Activated naive CD4-positive, alpha-beta T cell treated with anti-CD3 and anti-CD28 coated beads for 36 hours (primary cell): Measurements from ENCODE around the gene ZNF804B. TPM values are rescaled to one million over a fixed set of nuclear protein-coding genes. Genes with fewer than 3 reads are reported as not detected.

Source experiments
- CTCF ChIA-PET: fragments of 350-600 bp; sonication (Branson Sonifier 250); formaldehyde crosslinking; loops from one replicate; lab custom pipeline; 2021; ENCODE audit warnings: antibody characterized with exemption; lab: Charles Lee
- DNase-seq: peaks from one replicate; pipeline ENCODE4 v3.0.0-alpha.2; 2020
- H3K27ac Mint-ChIP-seq: one replicate; pipeline ENCODE4 v1.8.0; 2021; ENCODE audit warnings: mild to moderate bottlenecking, mixed read lengths
- H3K27me3 Mint-ChIP-seq: one replicate; pipeline ENCODE4 v1.8.0; 2021; ENCODE audit warnings: low read depth, mixed read lengths
- H3K36me3 Mint-ChIP-seq: one replicate; pipeline ENCODE4 v1.8.0; 2021; ENCODE audit warnings: low read depth, mixed read lengths
- H3K4me1 Mint-ChIP-seq: one replicate; pipeline ENCODE4 v1.8.0; 2021; ENCODE audit warnings: low read depth, mixed read lengths
- H3K4me3 Mint-ChIP-seq: one replicate; pipeline ENCODE4 v1.8.0; 2021; ENCODE audit warnings: mild to moderate bottlenecking, moderate library complexity, mixed read lengths
- H3K9me3 Mint-ChIP-seq: one replicate; pipeline ENCODE4 v1.8.0; 2021; ENCODE audit warnings: mixed read lengths
- intact Hi-C: fragments of 100-400 bp; cut with micrococcal nuclease; formaldehyde crosslinking; loops from one replicate; pipeline ENCODE4 v1.15.1; 2023
- total RNA-seq, 2 experiments: library from RNA; stranded (reverse); gene quantifications; one replicate each; pipeline ENCODE4 v1.2.3, GENCODE V29; 2021

ZNF804B gene
- total RNA-seq, 2 experiments from 2014 or later, result not detected

DNA sequence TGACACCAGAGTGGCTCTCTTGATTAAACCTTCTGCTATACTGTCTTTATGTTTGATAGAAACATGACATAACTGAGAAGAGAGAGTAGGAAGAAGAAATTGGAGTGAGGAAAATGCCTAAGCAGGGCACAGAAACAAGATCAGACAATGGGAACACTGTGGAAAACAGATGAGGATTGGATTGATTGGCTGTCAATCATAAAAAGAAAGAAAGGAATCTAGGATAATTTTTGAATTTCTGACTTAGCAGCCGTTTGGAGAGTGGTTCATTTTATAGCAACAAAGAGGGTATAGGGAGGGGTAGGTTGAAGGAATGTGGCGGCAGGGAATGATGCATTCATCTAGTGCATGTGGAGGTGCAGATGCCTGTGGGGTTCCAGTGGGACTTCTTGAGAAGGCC lies 28.3 kb downstream of the ZNF804B start:
- H3K9me3 Mint-ChIP-seq, result no peaks in the 10 kb centered on the region
- no peak overlapping the region for H3K27ac Mint-ChIP-seq
- H3K36me3 Mint-ChIP-seq, result no peaks in the 10 kb centered on the region
- intact Hi-C loops, result loop anchor here (5.0 to 10.0 kb wide), 2 partner anchors 1327 to 1640 kb away; no protein-coding TSS in a partner anchor
- no peaks in the 10 kb centered on the region for H3K4me1 Mint-ChIP-seq
- CTCF ChIA-PET, result no interaction called here
- H3K4me3 Mint-ChIP-seq, result no peak overlapping the region
- peaks cover 3% of the 10 kb centered on the region for H3K27me3 Mint-ChIP-seq
- no peak for DNase-seq

- H3K4me1 Mint-ChIP-seq, result no peaks in the 10 kb centered on the region
- CTCF ChIA-PET, result interaction anchor here (2.0 kb wide), 1 partner anchor 833 kb away, joined by 14 read pairs; no protein-coding TSS in a partner anchor
- no peaks in the 10 kb centered on the region for H3K36me3 Mint-ChIP-seq
- no peaks in the 10 kb centered on the region for H3K9me3 Mint-ChIP-seq
- intact Hi-C loops, result loop anchor here (1.0 to 10.0 kb wide), 4 partner anchors 834 to 1638 kb away; no protein-coding TSS in a partner anchor
- H3K27me3 Mint-ChIP-seq, result no peaks in the 10 kb centered on the region
- no peak overlapping the region for H3K4me3 Mint-ChIP-seq
- no peak overlapping the region for H3K27ac Mint-ChIP-seq
- no peak for DNase-seq
Observed at GRCh38 chr7:88789480-88790064, 30.1 kb downstream of the ZNF804B start.

GRCh38 chr7:88791891-88792290 lies 32.4 kb downstream of the ZNF804B start:
- CTCF ChIA-PET, result interaction anchor here (1.6 to 2.0 kb wide), 2 partner anchors 548 to 831 kb away, joined by 3 to 14 read pairs; no protein-coding TSS in a partner anchor
- intact Hi-C loops, result no loop called here
- DNase-seq, result no peak
- Mint-ChIP-seq H3K9me3 (no peaks in the 10 kb centered on the region), H3K27me3 (no peaks in the 10 kb centered on the region), H3K27ac (no peak overlapping the region), H3K4me1 (no peaks in the 10 kb centered on the region), H3K4me3 (no peak overlapping the region), H3K36me3 (no peaks in the 10 kb centered on the region)

- intact Hi-C loops, result no loop called here
- Mint-ChIP-seq H3K4me3 (no peak overlapping the region), H3K4me1 (no peaks in the 10 kb centered on the region), H3K9me3 (no peaks in the 10 kb centered on the region), H3K36me3 (no peaks in the 10 kb centered on the region), H3K27ac (no peak overlapping the region), H3K27me3 (no peaks in the 10 kb centered on the region)
- DNase-seq, result no peak
- CTCF ChIA-PET, result interaction anchor here (0.7 kb wide), 1 partner anchor 306 kb away, joined by 3 read pairs; no protein-coding TSS in a partner anchor
Observed at GRCh38 chr7:88792361-88792760, 32.9 kb downstream of the ZNF804B start.

DNA sequence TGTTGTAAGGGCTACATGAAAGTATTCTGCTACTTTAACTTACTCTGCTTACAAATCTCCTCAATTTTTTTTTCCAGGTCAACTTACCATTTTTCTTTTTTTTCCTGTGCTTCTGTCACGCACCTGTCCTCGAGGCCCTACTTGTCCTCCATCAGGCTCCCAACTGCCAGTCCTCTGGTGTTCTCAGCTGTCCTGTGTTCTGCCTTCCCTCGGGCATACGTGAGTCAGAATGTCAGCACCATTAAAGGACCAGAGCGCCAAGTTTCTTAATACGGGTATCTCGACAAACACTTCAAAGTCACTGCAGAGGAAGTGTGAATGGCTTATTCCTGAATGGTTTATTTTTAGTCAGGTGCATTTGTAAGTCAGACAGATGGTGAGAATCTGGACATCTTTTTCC lies 36.1 kb downstream of the ZNF804B start, which contains the start of gene TEX47:
TSS of gene TEX47 (minus strand) at position 185 of the 400 bp plus-strand sequence. CDS start 795 bp downstream, outside the sequence.
- CTCF ChIA-PET, result no interaction called here
- Mint-ChIP-seq H3K4me3 (no peak within 1 kb of the TSS), H3K9me3 (no peaks in the 10 kb centered on the region), H3K36me3 (no peaks in the 10 kb centered on the region), H3K4me1 (no peaks in the 10 kb centered on the region), H3K27me3 (peaks cover 4% of the 10 kb centered on the region), H3K27ac (no peak within 1 kb of the TSS)
- no peak for DNase-seq
- intact Hi-C loops, result no loop called here

- Mint-ChIP-seq H3K9me3 (no peaks in the 10 kb centered on the region), H3K4me1 (no peaks in the 10 kb centered on the region), H3K36me3 (no peaks in the 10 kb centered on the region), H3K4me3 (no peak overlapping the region), H3K27ac (no peak overlapping the region), H3K27me3 (peaks cover 4% of the 10 kb centered on the region)
- CTCF ChIA-PET, result interaction anchor here (1.0 kb wide), 1 partner anchor 10 kb away, joined by 3 read pairs; no protein-coding TSS in a partner anchor
- intact Hi-C loops, result no loop called here
- no peak for DNase-seq
Observed at GRCh38 chr7:88801046-88801445, 41.5 kb downstream of the ZNF804B start.

GRCh38 chr7:88806280-88807037 lies 47.0 kb downstream of the ZNF804B start:
- no peak for DNase-seq
- peaks cover 2% of the 10 kb centered on the region for H3K27me3 Mint-ChIP-seq
- H3K4me1 Mint-ChIP-seq, result no peaks in the 10 kb centered on the region
- no peaks in the 10 kb centered on the region for H3K9me3 Mint-ChIP-seq
- no peak overlapping the region for H3K4me3 Mint-ChIP-seq
- no peak overlapping the region for H3K27ac Mint-ChIP-seq
- CTCF ChIA-PET, result no interaction called here
- intact Hi-C loops, result no loop called here
- H3K36me3 Mint-ChIP-seq, result no peaks in the 10 kb centered on the region

DNA sequence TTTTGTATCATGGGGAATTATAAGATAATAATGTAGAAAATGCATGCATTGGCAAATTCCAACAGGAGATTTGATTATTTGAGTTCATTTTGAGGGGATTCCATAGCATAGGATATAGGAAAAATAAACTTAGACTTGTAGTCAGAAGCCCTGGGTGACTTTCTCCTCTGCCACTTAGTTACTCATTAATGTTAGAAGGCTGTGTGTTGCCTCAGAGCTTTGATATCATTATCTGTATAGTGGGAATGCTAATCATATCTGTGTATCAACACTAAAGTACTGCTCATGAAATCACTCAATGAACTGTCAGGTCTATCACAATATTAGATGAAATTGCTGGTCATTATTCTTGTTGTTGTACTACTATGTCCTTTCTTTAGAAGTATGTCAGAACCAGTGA lies 59.1 kb downstream of the ZNF804B start:
- H3K4me1 Mint-ChIP-seq, result no peaks in the 10 kb centered on the region
- peaks cover 7% of the 10 kb centered on the region for H3K27me3 Mint-ChIP-seq
- H3K36me3 Mint-ChIP-seq, result no peaks in the 10 kb centered on the region
- intact Hi-C loops, result no loop called here
- no peaks in the 10 kb centered on the region for H3K9me3 Mint-ChIP-seq
- no peak for DNase-seq
- no peak overlapping the region for H3K4me3 Mint-ChIP-seq
- CTCF ChIA-PET, result no interaction called here
- H3K27ac Mint-ChIP-seq, result no peak overlapping the region

- Mint-ChIP-seq H3K9me3 (peaks cover 6% of the 10 kb centered on the region), H3K27me3 (no peaks in the 10 kb centered on the region), H3K36me3 (no peaks in the 10 kb centered on the region), H3K4me1 (no peaks in the 10 kb centered on the region), H3K4me3 (no peak overlapping the region), H3K27ac (no peak overlapping the region)
- DNase-seq, result no peak
- intact Hi-C loops, result no loop called here
- CTCF ChIA-PET, result no interaction called here
Observed at GRCh38 chr7:88826222-88826621, 66.7 kb downstream of the ZNF804B start.

GRCh38 chr7:88835147-88835728 lies 75.7 kb downstream of the ZNF804B start:
- CTCF ChIA-PET, result interaction anchor here (0.6 to 1.2 kb wide), 5 partner anchors 49 to 867 kb away, joined by 3 to 4 read pairs (median 3); no protein-coding TSS in a partner anchor
- intact Hi-C loops, result loop anchor here (1.0 to 5.0 kb wide), 2 partner anchors 288 to 592 kb away; no protein-coding TSS in a partner anchor

DNA sequence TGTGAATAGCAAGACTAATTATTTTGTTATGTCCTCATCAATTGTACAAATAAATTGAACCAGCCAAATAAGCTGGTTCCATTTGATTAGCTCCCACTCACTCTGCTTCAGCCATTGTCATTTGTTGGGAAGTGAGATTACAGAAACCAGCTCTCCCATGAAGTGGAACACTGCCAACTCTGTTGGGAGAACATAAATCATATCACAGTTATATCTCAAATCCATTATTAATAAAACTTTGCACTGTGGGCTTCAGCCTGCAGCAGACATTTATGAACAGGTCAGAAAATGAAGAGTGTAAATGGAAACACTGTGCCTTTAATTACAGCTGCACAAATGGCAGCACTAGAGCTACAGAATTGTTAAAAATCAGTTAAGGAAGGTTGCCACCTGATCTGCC lies 82.7 kb downstream of the ZNF804B start:
- intact Hi-C loops, result no loop called here
- Mint-ChIP-seq H3K36me3 (no peaks in the 10 kb centered on the region), H3K4me1 (no peaks in the 10 kb centered on the region), H3K9me3 (no peaks in the 10 kb centered on the region), H3K4me3 (no peak overlapping the region), H3K27me3 (no peaks in the 10 kb centered on the region), H3K27ac (no peak overlapping the region)
- CTCF ChIA-PET, result interaction anchor here (0.6 kb wide), 1 partner anchor 41 kb away, joined by 5 read pairs; no protein-coding TSS in a partner anchor
- DNase-seq, result no peak

More at GRCh38 chr7:88835147-88835728, 75.7 kb downstream of the ZNF804B start:
- DNase-seq, result no peak
- H3K36me3 Mint-ChIP-seq, result no peaks in the 10 kb centered on the region
- no peaks in the 10 kb centered on the region for H3K9me3 Mint-ChIP-seq
- no peak overlapping the region for H3K4me3 Mint-ChIP-seq
- H3K27me3 Mint-ChIP-seq, result no peaks in the 10 kb centered on the region
- H3K27ac Mint-ChIP-seq, result no peak overlapping the region
- no peaks in the 10 kb centered on the region for H3K4me1 Mint-ChIP-seq

GRCh38 chr7:88845091-88845490 lies 85.6 kb downstream of the ZNF804B start:
- Mint-ChIP-seq H3K9me3 (no peaks in the 10 kb centered on the region), H3K27me3 (peaks cover 2% of the 10 kb centered on the region), H3K4me3 (no peak overlapping the region), H3K27ac (no peak overlapping the region), H3K36me3 (no peaks in the 10 kb centered on the region), H3K4me1 (no peaks in the 10 kb centered on the region)
- no peak for DNase-seq
- intact Hi-C loops, result no loop called here
- CTCF ChIA-PET, result no interaction called here
